PFSK-1 (cell line): ENCODE measurements around the gene TMEM120B.

Source experiments
- FOXP2 ChIP-seq: optimal IDR thresholded peaks from 2 replicates; pipeline ENCODE3; 2011; ENCODE audit warnings: borderline replicate concordance, control low read depth, inconsistent platforms; ENCODE audit not compliant: insufficient read depth; ENCODE audit errors: extremely low read length, extremely low read depth
- POLR2AphosphoS5 ChIP-seq: IDR thresholded peaks from 2 replicates; pipeline ENCODE4 v1.6.1; 2012; ENCODE audit warnings: low read depth, mild to moderate bottlenecking, control low read depth, low read length, moderate library complexity
- SIN3A ChIP-seq: IDR thresholded peaks from 2 replicates; pipeline ENCODE4 v1.6.1; 2012; ENCODE audit warnings: mild to moderate bottlenecking, low read length, moderate library complexity, borderline replicate concordance; ENCODE audit not compliant: insufficient read depth
- TAF1 ChIP-seq: IDR thresholded peaks from 2 replicates; pipeline ENCODE4 v1.6.1; 2012; ENCODE audit warnings: low read length, control low read depth, borderline replicate concordance; ENCODE audit not compliant: insufficient read depth
- TF ChIP-seq, protein P1 (sequence below), 2 experiments: IDR thresholded peaks; 2 replicates each; pipeline versions ENCODE4 v1.6.1 to v1.8.0; 2011 to 2012; ENCODE audit warnings: low read depth in 2 of 2, low read length in 2 of 2, control low read depth in 1 of 2, inconsistent platforms in 1 of 2, mild to moderate bottlenecking in 1 of 2, moderate library complexity in 1 of 2; ENCODE audit not compliant: insufficient read depth in 1 of 2

DNA sequence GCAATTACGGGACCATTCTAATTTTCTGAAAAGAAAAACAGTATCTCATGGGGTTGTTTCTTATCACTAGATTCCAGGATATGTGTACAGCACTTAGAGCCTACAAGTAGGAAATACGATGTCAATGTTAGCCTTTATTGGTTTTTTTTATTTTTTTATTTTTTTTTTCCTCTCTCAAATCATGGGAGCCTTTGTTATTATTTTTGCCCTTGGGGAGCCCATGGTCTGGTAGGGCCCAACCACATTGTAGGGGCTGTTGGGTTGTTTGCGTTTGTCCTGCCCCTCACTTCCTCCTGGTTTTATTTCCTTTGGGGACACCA, 49.0 kb upstream of the TMEM120B start:
- TF ChIP-seq TAF1 (no peak), POLR2AphosphoS5 (no peak), FOXP2 (no peak), SIN3A (no peak)
- TF ChIP-seq, protein P1, sequence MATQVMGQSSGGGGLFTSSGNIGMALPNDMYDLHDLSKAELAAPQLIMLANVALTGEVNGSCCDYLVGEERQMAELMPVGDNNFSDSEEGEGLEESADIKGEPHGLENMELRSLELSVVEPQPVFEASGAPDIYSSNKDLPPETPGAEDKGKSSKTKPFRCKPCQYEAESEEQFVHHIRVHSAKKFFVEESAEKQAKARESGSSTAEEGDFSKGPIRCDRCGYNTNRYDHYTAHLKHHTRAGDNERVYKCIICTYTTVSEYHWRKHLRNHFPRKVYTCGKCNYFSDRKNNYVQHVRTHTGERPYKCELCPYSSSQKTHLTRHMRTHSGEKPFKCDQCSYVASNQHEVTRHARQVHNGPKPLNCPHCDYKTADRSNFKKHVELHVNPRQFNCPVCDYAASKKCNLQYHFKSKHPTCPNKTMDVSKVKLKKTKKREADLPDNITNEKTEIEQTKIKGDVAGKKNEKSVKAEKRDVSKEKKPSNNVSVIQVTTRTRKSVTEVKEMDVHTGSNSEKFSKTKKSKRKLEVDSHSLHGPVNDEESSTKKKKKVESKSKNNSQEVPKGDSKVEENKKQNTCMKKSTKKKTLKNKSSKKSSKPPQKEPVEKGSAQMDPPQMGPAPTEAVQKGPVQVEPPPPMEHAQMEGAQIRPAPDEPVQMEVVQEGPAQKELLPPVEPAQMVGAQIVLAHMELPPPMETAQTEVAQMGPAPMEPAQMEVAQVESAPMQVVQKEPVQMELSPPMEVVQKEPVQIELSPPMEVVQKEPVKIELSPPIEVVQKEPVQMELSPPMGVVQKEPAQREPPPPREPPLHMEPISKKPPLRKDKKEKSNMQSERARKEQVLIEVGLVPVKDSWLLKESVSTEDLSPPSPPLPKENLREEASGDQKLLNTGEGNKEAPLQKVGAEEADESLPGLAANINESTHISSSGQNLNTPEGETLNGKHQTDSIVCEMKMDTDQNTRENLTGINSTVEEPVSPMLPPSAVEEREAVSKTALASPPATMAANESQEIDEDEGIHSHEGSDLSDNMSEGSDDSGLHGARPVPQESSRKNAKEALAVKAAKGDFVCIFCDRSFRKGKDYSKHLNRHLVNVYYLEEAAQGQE (IDR thresholded peaks at IDR 0.05; ENCODE audit: insufficient read depth in 1 of 2, low read depth in 2 of 2, low read length in 2 of 2) = no peak
